HepG2 (cell line): ENCODE results near the gene SDHD. TPM values are rescaled to one million over a fixed set of nuclear protein-coding genes. Genes with fewer than 3 reads are reported as not detected.
A peak's percentile ranks its signal among the peaks of the same experiment; 100 is the strongest.

ENCODE experiments used
- EP300 ChIP-seq, 3 experiments: sonication (generic) in 1 of 3; formaldehyde crosslinking in 1 of 3; IDR thresholded peaks; 2 replicates each; pipeline versions ENCODE4 v1.5.1 to v1.6.1; 2011 to 2020; ENCODE audit warnings: low read depth in 2 of 3, low read length in 2 of 3, borderline replicate concordance in 1 of 3, improper control_type of control experiment in 1 of 3, mild to moderate bottlenecking in 1 of 3, missing genetic modification reagents in 1 of 3, moderate library complexity in 1 of 3
- HDAC1 ChIP-seq: sonication (generic); formaldehyde crosslinking; IDR thresholded peaks from 2 replicates; pipeline ENCODE4 v1.5.1; 2020; ENCODE audit warnings: mild to moderate bottlenecking, missing genetic modification reagents
- HNF4A ChIP-seq: sonication (generic); formaldehyde crosslinking; IDR thresholded peaks from 2 replicates; pipeline ENCODE4 v1.4.0; 2020; ENCODE audit warnings: missing genetic modification reagents
- NFKBIZ ChIP-seq: IDR thresholded peaks from 2 replicates; pipeline ENCODE4 v1.6.1; 2018; ENCODE audit warnings: missing genetic modification reagents, missing compliant biosample characterization
- PHF8 ChIP-seq: sonication (generic); formaldehyde crosslinking; IDR thresholded peaks from 2 replicates; pipeline ENCODE4 v1.5.0; 2020; ENCODE audit warnings: missing genetic modification reagents
- POGZ ChIP-seq: sonication (generic); formaldehyde crosslinking; IDR thresholded peaks from 2 replicates; pipeline ENCODE4 v1.4.0; 2020; ENCODE audit warnings: mild to moderate bottlenecking, missing genetic modification reagents
- POLR2AphosphoS5 ChIP-seq: IDR thresholded peaks from 2 replicates; pipeline ENCODE4 v1.6.1; 2012; ENCODE audit warnings: low read depth, low read length
- RAD21 ChIP-seq: fragments of 450-650 bp; formaldehyde crosslinking; IDR thresholded peaks from 2 replicates; pipeline ENCODE4 v1.5.0; 2020; ENCODE audit warnings: mild to moderate bottlenecking
- RARA ChIP-seq: IDR thresholded peaks from 2 replicates; pipeline ENCODE4 v1.6.1; 2016; ENCODE audit warnings: missing genetic modification reagents, missing compliant biosample characterization
- RFX3 ChIP-seq: IDR thresholded peaks from 2 replicates; pipeline ENCODE4 v1.6.1; 2016; ENCODE audit warnings: missing biosample characterization, missing genetic modification reagents
- SOX5 ChIP-seq: IDR thresholded peaks from 2 replicates; pipeline ENCODE4 v1.6.1; 2016; ENCODE audit warnings: borderline replicate concordance
- ZFP41 ChIP-seq: sonication (generic); formaldehyde crosslinking; IDR thresholded peaks from 2 replicates; pipeline ENCODE4 v1.4.0; 2020; ENCODE audit warnings: mild to moderate bottlenecking, missing genetic modification reagents, borderline replicate concordance
- ZIK1 ChIP-seq: sonication (generic); formaldehyde crosslinking; IDR thresholded peaks from 2 replicates; pipeline ENCODE4 v1.5.0; 2020; ENCODE audit warnings: mild to moderate bottlenecking, low read depth, missing genetic modification reagents, borderline replicate concordance
- ZMYM2 ChIP-seq: sonication (generic); formaldehyde crosslinking; IDR thresholded peaks from 2 replicates; pipeline ENCODE4 v1.8.0; 2022; ENCODE audit warnings: mild to moderate bottlenecking, missing genetic modification reagents
- ZMYM3 ChIP-seq: sonication (generic); formaldehyde crosslinking; IDR thresholded peaks from 2 replicates; pipeline ENCODE4 v1.5.1; 2020; ENCODE audit warnings: mild to moderate bottlenecking, missing genetic modification reagents
- ZMYM4 ChIP-seq: sonication (generic); formaldehyde crosslinking; IDR thresholded peaks from 2 replicates; pipeline ENCODE4 v1.8.1; 2023; ENCODE audit warnings: mild to moderate bottlenecking, missing genetic modification reagents
- ZNF282 ChIP-seq: fragments of 450-650 bp; IDR thresholded peaks from 2 replicates; pipeline ENCODE4 v1.6.1; 2018; ENCODE audit not compliant: partially characterized antibody
- ZNF33B ChIP-seq: sonication (generic); formaldehyde crosslinking; IDR thresholded peaks from 2 replicates; pipeline ENCODE4 v1.5.1; 2020; ENCODE audit warnings: mild to moderate bottlenecking, missing genetic modification reagents
- ZNF460 ChIP-seq: sonication (generic); formaldehyde crosslinking; IDR thresholded peaks from 2 replicates; pipeline ENCODE4 v1.5.1; 2020; ENCODE audit warnings: missing genetic modification reagents, mild to moderate bottlenecking, borderline replicate concordance
- ZNF510 ChIP-seq: sonication (generic); formaldehyde crosslinking; IDR thresholded peaks from 2 replicates; pipeline ENCODE4 v1.4.0; 2020; ENCODE audit warnings: low read depth, mild to moderate bottlenecking, missing genetic modification reagents
- ZNF530 ChIP-seq: sonication (generic); formaldehyde crosslinking; IDR thresholded peaks from 2 replicates; pipeline ENCODE4 v1.5.0; 2020; ENCODE audit warnings: low read depth, mild to moderate bottlenecking, missing genetic modification reagents
- ZNF562 ChIP-seq: sonication (generic); formaldehyde crosslinking; IDR thresholded peaks from 2 replicates; pipeline ENCODE4 v1.8.0; 2022; ENCODE audit warnings: missing genetic modification reagents, borderline replicate concordance
- ZNF883 ChIP-seq: sonication (generic); formaldehyde crosslinking; IDR thresholded peaks from 2 replicates; pipeline ENCODE4 v1.5.1; 2020; ENCODE audit warnings: mild to moderate bottlenecking, missing genetic modification reagents; ENCODE audit errors: not compliant biosample characterization
- polyA plus RNA-seq, 8 experiments: library from polyadenylated mRNA; depleted of rRNA in 3 of 8; stranded (reverse) in 7 of 8; unstranded in 1 of 8; fragments of >200 nt; fragmentation: Illumina TruSeq in 4 of 8; extraction: Trizol in 4 of 8; gene quantifications; 2 replicates each; pipeline versions ENCODE4 v1.2.1 to v1.2.3, GENCODE V29; 2011 to 2016; ENCODE audit warnings: low read depth in 4 of 8, missing spikeins in 1 of 8, mixed read lengths in 1 of 8; ENCODE audit not compliant: insufficient read depth in 1 of 8
- total RNA-seq, 5 experiments: library from RNA; depleted of rRNA; stranded (reverse); fragments of >200 nt; fragmentation: Illumina TruSeq; extraction: Trizol; gene quantifications; 2 replicates each; pipeline ENCODE4 v1.2.3, GENCODE V29; 2016; ENCODE audit warnings: low read depth in 1 of 5
- TF ChIP-seq, protein P1 (sequence below): sonication (generic); formaldehyde crosslinking; IDR thresholded peaks from 2 replicates; pipeline ENCODE4 v1.9.0; 2021; ENCODE audit warnings: missing genetic modification reagents, borderline replicate concordance
- TF ChIP-seq, protein P2 (sequence below): sonication (generic); formaldehyde crosslinking; IDR thresholded peaks from 2 replicates; pipeline ENCODE4 v1.4.0; 2020; ENCODE audit warnings: missing genetic modification reagents, borderline replicate concordance

The SDHD gene
- total and polyA plus RNA-seq, 2 of the 13 experiments (the other 11 are each of a cell fraction or from before 2014, with no cell fraction given): 117 to 123 TPM

- TF ChIP-seq PHF8 (no peak), RFX3 (CRISPR knock-in tag) (no peak), SOX5 (CRISPR knock-in tag) (no peak), ZNF510 (CRISPR knock-in tag) (no peak), RAD21 (CRISPR knock-in tag) (peak; percentile 18; the same call in 1 of the 2 replicates), POLR2AphosphoS5 (no peak), ZMYM3 (CRISPR knock-in tag) (peak; percentile 84), NFKBIZ (no peak), ZNF883 (CRISPR knock-in tag) (no peak), ZNF33B (CRISPR knock-in tag) (no peak), RARA (CRISPR knock-in tag) (0 out of 2 replicates have a peak, but pooled peaks have one; percentile 26), ZIK1 (CRISPR knock-in tag) (no peak), ZNF282 (no peak), ZNF460 (CRISPR knock-in tag) (peak; percentile 99), ZNF562 (CRISPR knock-in tag) (no peak), HDAC1 (CRISPR knock-in tag) (0 out of 2 replicates have a peak, but pooled peaks have one; percentile 36), POGZ (CRISPR knock-in tag) (peak; percentile 28; the same call in 1 of the 2 replicates), EP300 (IDR thresholded peaks at IDR 0.05; ENCODE audit: low read depth in 2 of 2, low read length in 2 of 2) (no peak), EP300 (CRISPR knock-in tag; IDR thresholded peaks at IDR 0.05; ENCODE audit: borderline replicate concordance) (no peak), HNF4A (CRISPR knock-in tag) (0 out of 2 replicates have a peak, but pooled peaks have one; percentile 7), ZNF530 (CRISPR knock-in tag) (no peak), ZMYM2 (CRISPR knock-in tag) (peak; percentile 77), ZMYM4 (CRISPR knock-in tag) (peak; percentile 21; the same call in 1 of the 2 replicates), ZFP41 (no peak)
- TF ChIP-seq, protein P1, sequence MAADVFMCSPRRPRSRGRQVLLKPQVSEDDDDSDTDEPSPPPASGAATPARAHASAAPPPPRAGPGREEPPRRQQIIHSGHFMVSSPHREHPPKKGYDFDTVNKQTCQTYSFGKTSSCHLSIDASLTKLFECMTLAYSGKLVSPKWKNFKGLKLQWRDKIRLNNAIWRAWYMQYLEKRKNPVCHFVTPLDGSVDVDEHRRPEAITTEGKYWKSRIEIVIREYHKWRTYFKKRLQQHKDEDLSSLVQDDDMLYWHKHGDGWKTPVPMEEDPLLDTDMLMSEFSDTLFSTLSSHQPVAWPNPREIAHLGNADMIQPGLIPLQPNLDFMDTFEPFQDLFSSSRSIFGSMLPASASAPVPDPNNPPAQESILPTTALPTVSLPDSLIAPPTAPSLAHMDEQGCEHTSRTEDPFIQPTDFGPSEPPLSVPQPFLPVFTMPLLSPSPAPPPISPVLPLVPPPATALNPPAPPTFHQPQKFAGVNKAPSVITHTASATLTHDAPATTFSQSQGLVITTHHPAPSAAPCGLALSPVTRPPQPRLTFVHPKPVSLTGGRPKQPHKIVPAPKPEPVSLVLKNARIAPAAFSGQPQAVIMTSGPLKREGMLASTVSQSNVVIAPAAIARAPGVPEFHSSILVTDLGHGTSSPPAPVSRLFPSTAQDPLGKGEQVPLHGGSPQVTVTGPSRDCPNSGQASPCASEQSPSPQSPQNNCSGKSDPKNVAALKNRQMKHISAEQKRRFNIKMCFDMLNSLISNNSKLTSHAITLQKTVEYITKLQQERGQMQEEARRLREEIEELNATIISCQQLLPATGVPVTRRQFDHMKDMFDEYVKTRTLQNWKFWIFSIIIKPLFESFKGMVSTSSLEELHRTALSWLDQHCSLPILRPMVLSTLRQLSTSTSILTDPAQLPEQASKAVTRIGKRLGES (CRISPR knock-in tag): no peak
- TF ChIP-seq, protein P2, sequence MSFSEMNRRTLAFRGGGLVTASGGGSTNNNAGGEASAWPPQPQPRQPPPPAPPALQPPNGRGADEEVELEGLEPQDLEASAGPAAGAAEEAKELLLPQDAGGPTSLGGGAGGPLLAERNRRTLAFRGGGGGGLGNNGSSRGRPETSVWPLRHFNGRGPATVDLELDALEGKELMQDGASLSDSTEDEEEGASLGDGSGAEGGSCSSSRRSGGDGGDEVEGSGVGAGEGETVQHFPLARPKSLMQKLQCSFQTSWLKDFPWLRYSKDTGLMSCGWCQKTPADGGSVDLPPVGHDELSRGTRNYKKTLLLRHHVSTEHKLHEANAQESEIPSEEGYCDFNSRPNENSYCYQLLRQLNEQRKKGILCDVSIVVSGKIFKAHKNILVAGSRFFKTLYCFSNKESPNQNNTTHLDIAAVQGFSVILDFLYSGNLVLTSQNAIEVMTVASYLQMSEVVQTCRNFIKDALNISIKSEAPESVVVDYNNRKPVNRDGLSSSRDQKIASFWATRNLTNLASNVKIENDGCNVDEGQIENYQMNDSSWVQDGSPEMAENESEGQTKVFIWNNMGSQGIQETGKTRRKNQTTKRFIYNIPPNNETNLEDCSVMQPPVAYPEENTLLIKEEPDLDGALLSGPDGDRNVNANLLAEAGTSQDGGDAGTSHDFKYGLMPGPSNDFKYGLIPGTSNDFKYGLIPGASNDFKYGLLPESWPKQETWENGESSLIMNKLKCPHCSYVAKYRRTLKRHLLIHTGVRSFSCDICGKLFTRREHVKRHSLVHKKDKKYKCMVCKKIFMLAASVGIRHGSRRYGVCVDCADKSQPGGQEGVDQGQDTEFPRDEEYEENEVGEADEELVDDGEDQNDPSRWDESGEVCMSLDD (CRISPR knock-in tag): no peak
These were observed 27.1 kb downstream of the SDHD start (continued) for GRCh38 chr11:112113539-112114457.
